HCT116 (cell line): ENCODE measurements around the gene UBE2H. TPM values are rescaled to one million over a fixed set of nuclear protein-coding genes. Genes with fewer than 3 reads are reported as not detected.
A peak's percentile ranks its signal among the peaks of the same experiment; 100 is the strongest.

Source experiments
- ATAC-seq: fragments of 200-7000 bp; cut with Tn5 transposase; 2 replicates; pipeline ENCODE4 v1.9.1; 2020; ENCODE audit warnings: mild to moderate bottlenecking, moderate library complexity
- BruUV-seq: library from RNA; stranded (reverse); fragments of 400-500 nt; replicated peaks from 2 replicates; lab custom pipeline; 2021; lab: Mats Ljungman, UMichigan
- CTCF ChIA-PET: fragments of 300-600 bp; sonication (Branson Sonifier 250); formaldehyde crosslinking; loops from one replicate; lab custom pipeline; 2021; ENCODE audit warnings: antibody characterized with exemption; lab: Charles Lee
- POLR2A ChIA-PET: fragments of 300-600, 350-600 bp; sonication (Branson Sonifier 250); formaldehyde crosslinking; loops from one replicate; lab custom pipeline; 2021; ENCODE audit warnings: antibody characterized with exemption; lab: Charles Lee
- RAD21 ChIA-PET, 2 experiments: fragments of 300-600 bp; sonication (Branson Sonifier 250); formaldehyde crosslinking; loops; one replicate each; lab custom pipeline; 2023; ENCODE audit warnings: low total read pairs in 2 of 2; ENCODE audit not compliant: uncharacterized antibody in 2 of 2, unreplicated experiment in 2 of 2, low non-redundant PET in 1 of 2; lab: Charles Lee
- DNase-seq: peaks from one replicate; pipeline ENCODE4 v3.0.0-alpha.2; 2010; ENCODE audit warnings: low read depth, low spot score
- H2AFZ ChIP-seq: fragments of 200-600 bp; shearing (Covaris generic), sonication (generic); 2 replicates; pipeline ENCODE4 v1.6.1; 2017; ENCODE audit warnings: low read depth, mixed run types, mixed read lengths, antibody characterized with exemption, low read length; ENCODE audit not compliant: poor library complexity, severe bottlenecking
- H3K27ac ChIP-seq: 2 replicates; pipeline ENCODE4 v1.5.1; 2012; ENCODE audit warnings: low read depth, low read length
- H3K27me3 ChIP-seq: fragments of 200-600 bp; sonication (generic); 2 replicates; pipeline ENCODE4 v1.6.1; 2016; ENCODE audit warnings: mixed run types, low read length, mixed read lengths; ENCODE audit not compliant: insufficient read depth
- H3K36me3 ChIP-seq, 2 experiments: fragments of 200-500 bp in 1 of 2; fragments of 200-600 bp in 1 of 2; sonication (Bioruptor generic) in 1 of 2; sonication (generic) in 1 of 2; 2 replicates each; pipeline versions ENCODE4 v1.5.1 to v1.6.1; 2014 to 2016; ENCODE audit warnings: low read length in 2 of 2, inconsistent platforms in 1 of 2, mixed read lengths in 1 of 2, mixed run types in 1 of 2; ENCODE audit not compliant: insufficient read depth in 2 of 2, control insufficient read depth in 1 of 2
- H3K4me1 ChIP-seq, 2 experiments: fragments of 200-600 bp in 1 of 2; sonication (generic) in 1 of 2; 2 replicates each; pipeline versions ENCODE4 v1.5.1 to v1.6.1; 2012 to 2017; ENCODE audit warnings: low read length in 2 of 2, inconsistent platforms in 1 of 2, mild to moderate bottlenecking in 1 of 2, mixed read lengths in 1 of 2, mixed run types in 1 of 2, moderate library complexity in 1 of 2; ENCODE audit not compliant: insufficient read depth in 2 of 2, control insufficient read depth in 1 of 2
- H3K4me2 ChIP-seq: fragments of 200-600 bp; sonication (generic); 2 replicates; pipeline ENCODE4 v1.6.1; 2017; ENCODE audit warnings: mixed run types, low read length, mixed read lengths
- H3K4me3 ChIP-seq, 2 experiments: fragments of 200-600 bp in 1 of 2; sonication (generic) in 1 of 2; replicated peaks in 1 of 2; 2 replicates each; pipeline ENCODE4 v1.5.1; 2011 to 2016; ENCODE audit warnings: low read length in 2 of 2, control low read depth in 1 of 2, low read depth in 1 of 2, mild to moderate bottlenecking in 1 of 2, mixed read lengths in 1 of 2, mixed run types in 1 of 2
- H3K79me2 ChIP-seq: fragments of 200-600 bp; sonication (generic); 2 replicates; pipeline ENCODE4 v1.6.1; 2017; ENCODE audit warnings: mild to moderate bottlenecking, mixed run types, low read length, moderate library complexity, mixed read lengths; ENCODE audit not compliant: insufficient read depth
- H3K9ac ChIP-seq: fragments of 200-600 bp; sonication (generic); 2 replicates; pipeline ENCODE4 v1.6.1; 2016; ENCODE audit warnings: low read length, mixed read lengths
- H3K9me2 ChIP-seq: fragments of 200-600 bp; sonication (generic), shearing (Covaris generic); 2 replicates; pipeline ENCODE4 v1.6.1; 2017; ENCODE audit warnings: mixed run types, mild to moderate bottlenecking, moderate library complexity; ENCODE audit not compliant: insufficient read depth
- H3K9me3 ChIP-seq, 2 experiments: fragments of 200-500 bp in 1 of 2; fragments of 200-600 bp in 1 of 2; sonication (Bioruptor generic) in 1 of 2; sonication (generic) in 1 of 2; 2 replicates each; pipeline ENCODE4 v1.6.1; 2014 to 2017; ENCODE audit warnings: low read length in 2 of 2, mixed read lengths in 2 of 2, inconsistent platforms in 1 of 2, low read depth in 1 of 2, mild to moderate bottlenecking in 1 of 2, mixed run types in 1 of 2, moderate library complexity in 1 of 2; ENCODE audit not compliant: control insufficient read depth in 1 of 2, insufficient read depth in 1 of 2
- H4K20me1 ChIP-seq: fragments of 200-600 bp; sonication (generic), shearing (Covaris generic); 2 replicates; pipeline ENCODE4 v1.6.1; 2017; ENCODE audit warnings: mixed run types, mild to moderate bottlenecking, moderate library complexity; ENCODE audit not compliant: insufficient read depth
- CBX3 ChIP-seq: IDR thresholded peaks from 2 replicates; pipeline ENCODE4 v1.6.1; 2012; ENCODE audit warnings: low read depth
- EGR1 ChIP-seq: IDR thresholded peaks from 2 replicates; pipeline ENCODE4 v1.6.1; 2012; ENCODE audit warnings: low read depth
- EZH2phosphoT487 ChIP-seq: fragments of 200-600 bp; IDR thresholded peaks from 2 replicates; pipeline ENCODE4 v1.6.1; 2018; ENCODE audit warnings: antibody characterized with exemption, borderline replicate concordance
- FOSL1 ChIP-seq: IDR thresholded peaks from 2 replicates; pipeline ENCODE4 v1.6.1; 2012; ENCODE audit warnings: low read depth
- POLR2AphosphoS5 ChIP-seq: IDR thresholded peaks from 2 replicates; pipeline ENCODE4 v1.6.1; 2011; ENCODE audit warnings: mild to moderate bottlenecking, low read depth, low read length, moderate library complexity
- YY1 ChIP-seq: IDR thresholded peaks from 2 replicates; pipeline ENCODE4 v1.6.1; 2011; ENCODE audit warnings: low read length, low read depth, moderate library complexity, mild to moderate bottlenecking; ENCODE audit not compliant: insufficient replicate concordance; ENCODE audit errors: extremely low read depth
- ZFX ChIP-seq: fragments of 450-650 bp; IDR thresholded peaks from 2 replicates; pipeline ENCODE4 v1.6.1; 2017
- intact Hi-C: fragments of 100-400 bp; cut with micrococcal nuclease; formaldehyde crosslinking; loops from 2 replicates; pipeline ENCODE4 v1.10.0; 2022
- total RNA-seq: library from RNA; stranded (reverse); gene quantifications from one replicate; pipeline ENCODE4 v1.2.1, GENCODE V29; 2021; ENCODE audit not compliant: unreplicated experiment
- TF ChIP-seq, protein P1 (sequence below), 3 experiments: fragments of 200-600 bp in 1 of 3; sonication (generic) in 1 of 3; IDR thresholded peaks in 2 of 3; conservative IDR thresholded peaks in 1 of 3; 2 replicates each; pipeline ENCODE4 v1.5.1; 2012 to 2017; ENCODE audit warnings: low read depth in 2 of 3, low read length in 2 of 3, antibody characterized with exemption in 1 of 3, borderline replicate concordance in 1 of 3, control low read depth in 1 of 3, mild to moderate bottlenecking in 1 of 3, mixed read lengths in 1 of 3, mixed run types in 1 of 3, moderate library complexity in 1 of 3; ENCODE audit not compliant: insufficient read depth in 1 of 3

UBE2H gene
- total RNA-seq, 1 experiment from 2014 or later: 117 TPM

- DNase-seq (no peak), ATAC-seq (no peak)
- Histone ChIP-seq H2AFZ (no peak overlapping the region), H3K9me2 (no peaks in the 10 kb centered on the region), H3K4me2 (no peak overlapping the region), H3K4me1 (peaks cover 22 to 39% of the 10 kb centered on the region in 2 experiments; a peak in 3 of 4 replicates), H3K79me2 (peaks cover 88% of the 10 kb centered on the region), H3K27ac (peak overlapping the region; percentile 38; the same call in 1 of the 2 replicates), H4K20me1 (0 out of 2 replicates have a peak, but pooled peaks cover 3% of the 10 kb centered on the region), H3K36me3 (peaks cover 0 to 17% of the 10 kb centered on the region in 2 experiments; a peak in 1 of 4 replicates), H3K4me3 (no peak overlapping the region), H3K27me3 (no peaks in the 10 kb centered on the region), H3K9me3 (no peaks in the 10 kb centered on the region), H3K9ac (no peak overlapping the region)
- ChIA-PET CTCF (no interaction called here), RAD21 (interaction anchor here in 1 of 2 experiments (0.5 kb wide), 1 partner anchor 276 kb away, joined by 3 read pairs; no protein-coding TSS in a partner anchor), POLR2A (no interaction called here)
- TSS peak; percentile 6 for BruUV-seq
- no peak for TF ChIP-seq CBX3
- no peak for TF ChIP-seq EGR1
- no peak for TF ChIP-seq ZFX
- TF ChIP-seq EZH2phosphoT487: no peak
- TF ChIP-seq, protein P1, sequence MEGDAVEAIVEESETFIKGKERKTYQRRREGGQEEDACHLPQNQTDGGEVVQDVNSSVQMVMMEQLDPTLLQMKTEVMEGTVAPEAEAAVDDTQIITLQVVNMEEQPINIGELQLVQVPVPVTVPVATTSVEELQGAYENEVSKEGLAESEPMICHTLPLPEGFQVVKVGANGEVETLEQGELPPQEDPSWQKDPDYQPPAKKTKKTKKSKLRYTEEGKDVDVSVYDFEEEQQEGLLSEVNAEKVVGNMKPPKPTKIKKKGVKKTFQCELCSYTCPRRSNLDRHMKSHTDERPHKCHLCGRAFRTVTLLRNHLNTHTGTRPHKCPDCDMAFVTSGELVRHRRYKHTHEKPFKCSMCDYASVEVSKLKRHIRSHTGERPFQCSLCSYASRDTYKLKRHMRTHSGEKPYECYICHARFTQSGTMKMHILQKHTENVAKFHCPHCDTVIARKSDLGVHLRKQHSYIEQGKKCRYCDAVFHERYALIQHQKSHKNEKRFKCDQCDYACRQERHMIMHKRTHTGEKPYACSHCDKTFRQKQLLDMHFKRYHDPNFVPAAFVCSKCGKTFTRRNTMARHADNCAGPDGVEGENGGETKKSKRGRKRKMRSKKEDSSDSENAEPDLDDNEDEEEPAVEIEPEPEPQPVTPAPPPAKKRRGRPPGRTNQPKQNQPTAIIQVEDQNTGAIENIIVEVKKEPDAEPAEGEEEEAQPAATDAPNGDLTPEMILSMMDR (IDR thresholded peaks at IDR 0.05 in 2 of 3, conservative IDR thresholded peaks at IDR 0.05 in 1 of 3; ENCODE audit: borderline replicate concordance in 1 of 3, insufficient read depth in 1 of 3, low read depth in 2 of 3, low read length in 2 of 3): no peak
- TF ChIP-seq POLR2AphosphoS5: no peak
- TF ChIP-seq YY1: no peak
- TF ChIP-seq FOSL1: no peak
- intact Hi-C loops: no loop called here
Observed at GRCh38 chr7:129923709-129924108, 29.1 kb downstream of the UBE2H start.
